Endothelial cell of umbilical vein (primary cell): ENCODE results near the gene ADAMTS12.

Experiments used
- EZH2 ChIP-seq: IDR thresholded peaks from 2 replicates; pipeline ENCODE4 v1.6.1; 2012; ENCODE audit warnings: borderline replicate concordance, low read depth, mild to moderate bottlenecking, moderate library complexity, low read length, inconsistent platforms; ENCODE audit not compliant: severe bottlenecking
- FOS ChIP-seq: IDR thresholded peaks from 2 replicates; pipeline ENCODE4 v1.6.1; 2011; ENCODE audit warnings: mild to moderate bottlenecking, low read length, moderate library complexity, borderline replicate concordance; ENCODE audit not compliant: insufficient read depth
- POLR2A ChIP-seq: IDR thresholded peaks from 2 replicates; pipeline ENCODE4 v1.6.1; 2012; ENCODE audit warnings: low read depth, mild to moderate bottlenecking, control low read depth, low read length
- POLR2AphosphoS5 ChIP-seq: IDR thresholded peaks from 2 replicates; pipeline ENCODE4 v1.6.1; 2012; ENCODE audit warnings: low read depth, mild to moderate bottlenecking, control low read depth, low read length, moderate library complexity; ENCODE audit not compliant: insufficient read depth
- TF ChIP-seq, protein P1 (sequence below), 2 donors: IDR thresholded peaks; 1 replicate in 1 of 2; 2 replicates in 1 of 2; pipeline ENCODE4 v1.5.1; 2011; ENCODE audit warnings: low read length in 2 of 2, mild to moderate bottlenecking in 2 of 2, moderate library complexity in 2 of 2, control low read depth in 1 of 2, inconsistent platforms in 1 of 2, low read depth in 1 of 2; ENCODE audit not compliant: insufficient read depth in 1 of 2; ENCODE audit errors: extremely low read depth in 1 of 2
- TF ChIP-seq, protein P2 (sequence below): IDR thresholded peaks from 2 replicates; pipeline ENCODE4 v1.6.1; 2011; ENCODE audit not compliant: insufficient read depth, insufficient read length

GRCh38 chr5:33901156-33901555 is 9.4 kb upstream of the ADAMTS12 start:
- no peak for TF ChIP-seq POLR2AphosphoS5
- TF ChIP-seq, protein P1, sequence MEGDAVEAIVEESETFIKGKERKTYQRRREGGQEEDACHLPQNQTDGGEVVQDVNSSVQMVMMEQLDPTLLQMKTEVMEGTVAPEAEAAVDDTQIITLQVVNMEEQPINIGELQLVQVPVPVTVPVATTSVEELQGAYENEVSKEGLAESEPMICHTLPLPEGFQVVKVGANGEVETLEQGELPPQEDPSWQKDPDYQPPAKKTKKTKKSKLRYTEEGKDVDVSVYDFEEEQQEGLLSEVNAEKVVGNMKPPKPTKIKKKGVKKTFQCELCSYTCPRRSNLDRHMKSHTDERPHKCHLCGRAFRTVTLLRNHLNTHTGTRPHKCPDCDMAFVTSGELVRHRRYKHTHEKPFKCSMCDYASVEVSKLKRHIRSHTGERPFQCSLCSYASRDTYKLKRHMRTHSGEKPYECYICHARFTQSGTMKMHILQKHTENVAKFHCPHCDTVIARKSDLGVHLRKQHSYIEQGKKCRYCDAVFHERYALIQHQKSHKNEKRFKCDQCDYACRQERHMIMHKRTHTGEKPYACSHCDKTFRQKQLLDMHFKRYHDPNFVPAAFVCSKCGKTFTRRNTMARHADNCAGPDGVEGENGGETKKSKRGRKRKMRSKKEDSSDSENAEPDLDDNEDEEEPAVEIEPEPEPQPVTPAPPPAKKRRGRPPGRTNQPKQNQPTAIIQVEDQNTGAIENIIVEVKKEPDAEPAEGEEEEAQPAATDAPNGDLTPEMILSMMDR (IDR thresholded peaks at IDR 0.05; ENCODE audit: extremely low read depth in 1 of 2, insufficient read depth in 1 of 2, low read depth in 1 of 2, low read length in 2 of 2) = no peak
- TF ChIP-seq POLR2A = no peak
- no peak for TF ChIP-seq EZH2
- TF ChIP-seq, protein P2, sequence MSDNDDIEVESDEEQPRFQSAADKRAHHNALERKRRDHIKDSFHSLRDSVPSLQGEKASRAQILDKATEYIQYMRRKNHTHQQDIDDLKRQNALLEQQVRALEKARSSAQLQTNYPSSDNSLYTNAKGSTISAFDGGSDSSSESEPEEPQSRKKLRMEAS = no peak
- TF ChIP-seq FOS = no peak
